Heart left ventricle (tissue), 13 donors: ENCODE data around the gene CA4.

Experiments
- CTCF ChIP-seq, 12 donors: fragments of 200-600 bp; sonication (generic) in 4 of 12; IDR thresholded peaks; one replicate each; pipeline versions ENCODE4 v1.5.0 to v1.8.0; 2018 to 2022; ENCODE audit warnings: antibody characterized with exemption in 12 of 12, mild to moderate bottlenecking in 5 of 12
- POLR2A ChIP-seq, 2 donors: fragments of 450-650 bp; IDR thresholded peaks; one replicate each; pipeline ENCODE4 v1.6.1; 2017; ENCODE audit warnings: antibody characterized with exemption in 2 of 2, mild to moderate bottlenecking in 2 of 2, moderate library complexity in 2 of 2
- donor health status: ischemic (EF 13 %, LVEDD 7.1; RV severe dilation, severe dysfunction).
- donor health status: DM: no; HTN: yes; CAD: no.
- donor health status: DM: no; HTN: no; CAD: no.
- donor health status: ischemic (EF 25% LVEDD 6.9; RV normal size, moderate dysfunction).
- donor health status: ischemic (EF 25% LVEDD 5.7; RV mildly dilated, moderate dysfunction).
- donor health status: ischemic (EF 35%, LVEDD 5.7; RV mildly dilated, moderate dysfunction).
- donor health status: nonischemic (EF 11% LVEDD 7.7; RV severe dilation, severe dysfunction).
- donor health status: DM: yes; HTN: yes; CAD: no.
- donor health status: PGD.
- donor health status: ischemic (EF 29% LVEDD 5.4; RV normal size, mild dysfunction).
- donor health status: nonischemic (EF 23%, LVEDD 6.1; RV moderate dilation, normal function).

- no peak for TF ChIP-seq CTCF (IDR thresholded peaks at IDR 0.05)
- TF ChIP-seq POLR2A (IDR thresholded peaks at IDR 0.05), result no peak
These were observed 4.5 kb upstream of the CA4 start for GRCh38 chr17:60145006-60145935.
